Left lung (tissue), 10 donors: ENCODE measurements around the gene PRPF18. TPM values are rescaled to one million over a fixed set of nuclear protein-coding genes. Genes with fewer than 3 reads are reported as not detected.

ENCODE experiments used
- ATAC-seq: fragments of 200-7000 bp; cut with Tn5 transposase; one replicate; pipeline ENCODE4 v1.9.1; 2020; ENCODE audit warnings: moderate library complexity
- DNase-seq, 4 donors: peaks; one replicate each; pipeline ENCODE4 v3.0.0-alpha.2; 2013 to 2020
- H3K27ac ChIP-seq, 2 donors: fragments of 200-600 bp; sonication (generic) in 1 of 2; one replicate each; pipeline versions ENCODE4 v1.5.0 to v1.8.0; 2020 to 2021
- H3K27me3 ChIP-seq, 2 donors: fragments of 200-600 bp; sonication (generic) in 1 of 2; one replicate each; pipeline versions ENCODE4 v1.5.0 to v1.8.0; 2020 to 2021
- H3K36me3 ChIP-seq, 2 donors: fragments of 200-600 bp; sonication (generic) in 1 of 2; one replicate each; pipeline versions ENCODE4 v1.5.0 to v1.8.0; 2020 to 2021
- H3K4me1 ChIP-seq, 2 donors: fragments of 200-600 bp; one replicate each; pipeline ENCODE4 v1.8.0; 2021
- H3K4me3 ChIP-seq, 2 donors: fragments of 200-600 bp; sonication (generic) in 1 of 2; one replicate each; pipeline versions ENCODE4 v1.5.0 to v1.8.0; 2020 to 2021; ENCODE audit warnings: mild to moderate bottlenecking in 1 of 2
- H3K9me3 ChIP-seq, 2 donors: fragments of 200-600 bp; sonication (generic) in 1 of 2; one replicate each; pipeline versions ENCODE4 v1.5.0 to v1.8.0; 2020 to 2021
- intact Hi-C, 2 donors: fragments of 100-400 bp; cut with DNase I; formaldehyde crosslinking; loops; one replicate each; pipeline versions ENCODE4 v1.11.2 to v1.14.2; 2022
- polyA plus RNA-seq, 6 donors: library from polyadenylated mRNA; unstranded; fragments of 120-200 nt; gene quantifications; one replicate each; pipeline ENCODE4 v1.2.1, GENCODE V29; 2013; ENCODE audit not compliant: insufficient read length in 6 of 6
- total RNA-seq, 2 donors: library from RNA; stranded (reverse); fragmentation: NEBNext Ultra II Directional; extraction: Animal tissue kit (Norgen Biotek cat#: 25700); gene quantifications; one replicate each; pipeline ENCODE4 v1.2.1, GENCODE V29; 2021
- TF ChIP-seq, protein P1 (sequence below), 2 donors: fragments of 200-600 bp; sonication (generic) in 1 of 2; IDR thresholded peaks; one replicate each; pipeline versions ENCODE4 v1.5.0 to v1.8.0; 2021; ENCODE audit warnings: antibody characterized with exemption in 2 of 2
- donor health status: DM: no; HTN: yes; CAD: no.
- donor health status: DM: no; HTN: no; CAD: no.

PRPF18 gene
- total and polyA plus RNA-seq, 8 donors = 17.0 to 29.1 (median 26.1) TPM

DNA sequence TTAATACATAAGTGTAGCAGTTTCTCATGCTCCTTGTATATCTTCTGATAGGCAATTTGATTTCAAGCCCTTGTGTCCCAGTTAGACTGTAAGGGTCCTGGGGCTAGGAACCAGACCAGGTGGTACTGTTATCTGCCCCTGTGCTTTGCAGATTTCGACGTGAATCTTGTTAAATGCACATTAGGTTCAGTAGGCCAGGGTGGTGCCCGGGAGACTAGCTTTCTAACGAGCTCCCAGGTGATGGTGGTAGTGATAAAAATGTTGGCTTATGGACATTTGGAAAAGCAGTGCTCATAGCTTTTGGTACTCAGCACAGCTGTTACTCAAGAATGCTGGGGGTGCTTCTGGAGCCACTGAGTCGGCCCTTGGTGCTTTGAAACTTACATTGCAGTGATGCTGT lies 64.2 kb downstream of the PRPF18 start:
- no peaks in the 10 kb centered on the region for H3K9me3 ChIP-seq
- no peak overlapping the region for H3K4me3 ChIP-seq
- DNase-seq (no peak), ATAC-seq (no peak)
- no peaks in the 10 kb centered on the region for H3K27me3 ChIP-seq
- no peaks in the 10 kb centered on the region for H3K4me1 ChIP-seq
- peaks cover 0 to 96% of the 10 kb centered on the region in 2 donors for H3K36me3 ChIP-seq
- TF ChIP-seq, protein P1, sequence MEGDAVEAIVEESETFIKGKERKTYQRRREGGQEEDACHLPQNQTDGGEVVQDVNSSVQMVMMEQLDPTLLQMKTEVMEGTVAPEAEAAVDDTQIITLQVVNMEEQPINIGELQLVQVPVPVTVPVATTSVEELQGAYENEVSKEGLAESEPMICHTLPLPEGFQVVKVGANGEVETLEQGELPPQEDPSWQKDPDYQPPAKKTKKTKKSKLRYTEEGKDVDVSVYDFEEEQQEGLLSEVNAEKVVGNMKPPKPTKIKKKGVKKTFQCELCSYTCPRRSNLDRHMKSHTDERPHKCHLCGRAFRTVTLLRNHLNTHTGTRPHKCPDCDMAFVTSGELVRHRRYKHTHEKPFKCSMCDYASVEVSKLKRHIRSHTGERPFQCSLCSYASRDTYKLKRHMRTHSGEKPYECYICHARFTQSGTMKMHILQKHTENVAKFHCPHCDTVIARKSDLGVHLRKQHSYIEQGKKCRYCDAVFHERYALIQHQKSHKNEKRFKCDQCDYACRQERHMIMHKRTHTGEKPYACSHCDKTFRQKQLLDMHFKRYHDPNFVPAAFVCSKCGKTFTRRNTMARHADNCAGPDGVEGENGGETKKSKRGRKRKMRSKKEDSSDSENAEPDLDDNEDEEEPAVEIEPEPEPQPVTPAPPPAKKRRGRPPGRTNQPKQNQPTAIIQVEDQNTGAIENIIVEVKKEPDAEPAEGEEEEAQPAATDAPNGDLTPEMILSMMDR (IDR thresholded peaks at IDR 0.05) = no peak
- H3K27ac ChIP-seq = no peak overlapping the region
- intact Hi-C loops = no loop called here

DNA sequence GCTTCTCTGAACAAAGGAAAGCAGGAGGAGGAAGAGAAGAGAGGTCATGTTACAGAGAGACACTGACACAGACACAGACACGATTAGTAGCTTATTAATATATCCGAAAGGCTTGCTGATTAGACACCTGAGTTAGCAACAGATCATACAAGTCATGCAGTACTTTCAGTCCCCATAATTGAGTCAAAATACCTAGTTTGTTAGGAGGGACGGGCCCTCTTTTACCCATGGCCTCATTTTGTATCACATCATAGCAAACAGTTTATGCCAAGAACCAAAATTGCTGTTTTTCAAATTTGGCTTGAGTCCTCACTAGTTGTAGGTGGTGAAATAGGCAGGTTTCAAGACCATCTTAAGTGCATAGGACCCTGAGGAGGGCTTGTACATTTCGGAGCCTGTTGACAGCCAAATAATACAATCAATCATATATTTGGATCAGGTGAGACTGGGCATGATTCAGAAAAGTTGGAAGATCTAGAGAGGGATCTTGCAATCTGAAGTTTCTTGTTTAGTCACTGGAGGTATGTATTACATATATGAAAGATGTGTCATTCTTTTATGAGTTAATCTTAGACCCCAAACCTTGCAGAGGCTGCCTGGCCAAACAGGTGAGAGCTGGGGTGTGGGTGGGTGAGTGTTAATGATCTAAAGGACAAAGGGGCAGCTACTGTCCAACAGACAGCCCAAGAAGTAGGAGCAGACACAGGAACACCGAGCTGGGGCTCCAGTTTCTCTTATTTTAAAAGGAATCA lies 65.4 kb downstream of the PRPF18 start:
- no peak overlapping the region for H3K4me3 ChIP-seq
- TF ChIP-seq, protein P1 (IDR thresholded peaks at IDR 0.05) = no peak
- H3K4me1 ChIP-seq = no peaks in the 10 kb centered on the region
- H3K27ac ChIP-seq = no peak overlapping the region
- H3K36me3 ChIP-seq = peaks cover 0 to 96% of the 10 kb centered on the region in 2 donors
- intact Hi-C loops = no loop called here
- no peaks in the 10 kb centered on the region for H3K9me3 ChIP-seq
- no peak for ATAC-seq
- DNase-seq = no peak
- no peaks in the 10 kb centered on the region for H3K27me3 ChIP-seq

DNA sequence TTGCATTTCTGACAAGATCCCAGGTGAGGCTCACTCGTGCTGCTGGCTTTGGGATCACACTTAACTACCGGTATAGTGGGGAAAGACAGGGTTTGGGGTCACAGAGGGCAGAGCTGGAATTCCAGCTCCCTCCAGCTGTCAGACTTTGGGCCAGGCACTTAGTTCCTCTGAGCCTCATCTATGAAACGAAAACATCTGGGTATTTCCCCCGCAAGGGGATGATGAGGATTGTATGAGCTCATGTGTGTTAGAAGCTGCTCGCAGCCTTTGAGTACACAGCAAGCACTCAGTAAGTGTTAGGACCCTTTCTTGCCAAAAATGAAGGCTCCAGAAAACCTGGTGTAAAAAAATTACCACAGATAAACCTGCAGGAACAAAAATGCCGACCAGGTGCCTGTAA lies 66.1 kb downstream of the PRPF18 start:
- no peak for DNase-seq
- Histone ChIP-seq H3K36me3 (peaks cover 0 to 94% of the 10 kb centered on the region in 2 donors), H3K27me3 (no peaks in the 10 kb centered on the region), H3K27ac (no peak overlapping the region), H3K4me1 (no peaks in the 10 kb centered on the region), H3K9me3 (no peaks in the 10 kb centered on the region), H3K4me3 (no peak overlapping the region)
- intact Hi-C loops = no loop called here
- TF ChIP-seq, protein P1 (IDR thresholded peaks at IDR 0.05) = no peak
- ATAC-seq = no peak

DNA sequence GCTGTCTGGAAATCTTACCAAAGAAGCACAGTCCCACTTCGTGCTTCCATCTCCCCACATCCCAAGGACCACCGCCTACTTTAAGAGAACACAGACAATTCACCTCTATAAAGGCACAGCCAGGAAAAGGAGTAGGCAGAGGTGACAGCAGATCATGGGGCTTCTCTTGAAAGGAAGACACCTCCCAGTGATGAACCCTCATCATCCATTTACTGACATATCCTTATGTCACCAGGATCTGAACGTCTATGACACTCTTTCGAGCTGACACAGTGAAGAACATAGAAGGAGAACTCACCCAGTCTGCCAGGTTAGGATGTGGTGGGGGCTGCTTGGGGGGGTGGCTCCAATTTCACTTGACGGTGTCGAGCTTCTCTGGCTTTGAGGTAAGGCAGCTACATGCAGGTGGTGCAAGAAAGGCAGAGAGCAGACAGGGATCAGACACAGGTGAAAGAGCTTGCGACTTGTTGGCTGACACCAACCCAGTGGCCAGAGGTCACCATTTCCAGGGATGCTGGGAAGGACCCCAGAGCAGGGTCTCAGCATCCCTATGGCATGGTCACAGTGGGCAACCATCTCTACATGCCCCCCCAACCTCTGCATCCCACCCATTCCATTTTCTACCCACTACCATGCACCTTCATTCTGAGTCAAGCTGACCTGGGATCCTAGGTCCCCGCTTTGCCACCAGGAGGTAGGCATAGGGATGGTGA lies 67.5 kb downstream of the PRPF18 start:
- no peaks in the 10 kb centered on the region for H3K9me3 ChIP-seq
- no peak overlapping the region for H3K4me3 ChIP-seq
- H3K27ac ChIP-seq = no peak overlapping the region
- no peaks in the 10 kb centered on the region for H3K27me3 ChIP-seq
- H3K4me1 ChIP-seq = peaks cover 4 to 8% of the 10 kb centered on the region in 2 donors
- peaks cover 0 to 89% of the 10 kb centered on the region in 2 donors for H3K36me3 ChIP-seq
- ATAC-seq (no peak), DNase-seq (no peak)
- intact Hi-C loops = no loop called here
- TF ChIP-seq, protein P1 (IDR thresholded peaks at IDR 0.05) = no peak

DNA sequence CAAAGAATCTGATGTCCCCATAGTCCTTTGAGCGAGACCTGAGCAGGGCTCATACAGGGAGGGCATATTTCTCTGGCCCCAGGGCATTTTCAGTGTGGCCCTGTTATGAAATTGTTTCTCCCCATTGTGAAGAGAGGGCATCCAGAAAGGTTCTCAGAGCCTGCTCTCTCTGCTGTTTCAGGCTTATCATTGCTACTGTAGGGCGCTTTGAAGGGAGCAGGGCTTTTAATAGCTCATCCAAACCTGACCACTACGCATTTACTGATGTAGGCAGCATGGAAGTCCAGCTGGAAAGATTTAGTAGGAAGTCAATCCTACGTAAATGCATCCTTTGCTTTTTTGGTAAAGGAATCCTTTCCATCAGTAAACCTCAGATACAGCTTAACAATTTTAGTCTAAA lies 68.1 kb downstream of the PRPF18 start:
- Histone ChIP-seq H3K4me1 (peaks cover 4 to 14% of the 10 kb centered on the region in 2 donors), H3K9me3 (no peaks in the 10 kb centered on the region), H3K36me3 (peaks cover 0 to 83% of the 10 kb centered on the region in 2 donors), H3K4me3 (no peak overlapping the region), H3K27ac (no peak overlapping the region), H3K27me3 (no peaks in the 10 kb centered on the region)
- intact Hi-C loops = no loop called here
- no peak for ATAC-seq
- no peak for DNase-seq
- TF ChIP-seq, protein P1 (IDR thresholded peaks at IDR 0.05) = no peak
